Hematopoietic multipotent progenitor cell (in vitro differentiated cells): ENCODE data around the gene COPZ1. TPM values are rescaled to one million over a fixed set of nuclear protein-coding genes. Genes with fewer than 3 reads are reported as not detected.

ENCODE experiments used
- DNase-seq, 3 donors: peaks; one replicate each; pipeline ENCODE4 v3.0.0-alpha.2; 2011 to 2015; ENCODE audit warnings: low read depth in 2 of 3, low spot score in 2 of 3
- total RNA-seq: library from RNA; depleted of rRNA; stranded (reverse); fragments of >200 nt; gene quantifications from one replicate; pipeline ENCODE4 v1.2.3, GENCODE V29; 2012

The COPZ1 gene
- total RNA-seq, 1 donor, result 65.7 TPM

- no peak for DNase-seq
Observed at GRCh38 chr12:54357506-54358190, 32.7 kb downstream of the COPZ1 start.

- peak in 1 of 3 donors; percentile 25 for DNase-seq
Observed at GRCh38 chr12:54358191-54358944, 33.4 kb downstream of the COPZ1 start.

- peak; percentile 81 to 99 (median 97) for DNase-seq
Observed at GRCh38 chr12:54358945-54359761, 34.2 kb downstream of the COPZ1 start.

- no peak for DNase-seq
Observed at GRCh38 chr12:54359762-54360351, 34.9 kb downstream of the COPZ1 start.

- peak in 1 of 3 donors; percentile 62 for DNase-seq
Observed at GRCh38 chr12:54360717-54361456, 36.0 kb downstream of the COPZ1 start.

GRCh38 chr12:54363047-54363446 lies 38.1 kb downstream of the COPZ1 start:
- DNase-seq, result no peak

- no peak for DNase-seq
Observed at GRCh38 chr12:54363618-54364017, 38.7 kb downstream of the COPZ1 start.

- DNase-seq, result peak in 1 of 3 donors; percentile 58
Observed at GRCh38 chr12:54364413-54364812, 39.5 kb downstream of the COPZ1 start, which contains the start of gene GPR84. Gene GPR84, minus strand, starts transcription at chr12:54364486. Its CDS starts 635 bp downstream, at chr12:54363851.

- no peak for DNase-seq
Observed at GRCh38 chr12:54368025-54368708, 43.2 kb downstream of the COPZ1 start.

- DNase-seq, result peak; percentile 58 to 93 (median 81)
Observed at GRCh38 chr12:54368709-54369596, 44.0 kb downstream of the COPZ1 start.

- DNase-seq, result no peak
Observed at GRCh38 chr12:54369597-54370131, 44.7 kb downstream of the COPZ1 start.

- no peak for DNase-seq
Observed at GRCh38 chr12:54370171-54370730, 45.3 kb downstream of the COPZ1 start.

- DNase-seq, result no peak
Observed at GRCh38 chr12:54371328-54372112, 46.6 kb downstream of the COPZ1 start.

GRCh38 chr12:54372113-54372806 lies 47.3 kb downstream of the COPZ1 start:
- no peak for DNase-seq

- no peak for DNase-seq
Observed at GRCh38 chr12:54373649-54374561, 49.0 kb downstream of the COPZ1 start.
